Activated T-cell treated with anti-CD3 and anti-CD28 coated beads, Interleukin-2, amount 50 U/mL, for 72 hours (primary cell): Measurements from ENCODE around the gene FBXL7. TPM values are rescaled to one million over a fixed set of nuclear protein-coding genes. Genes with fewer than 3 reads are reported as not detected.

ENCODE experiments used
- ATAC-seq, 2 donors: fragments of 150-1000 bp; cut with Tn5 transposase; replicated peaks in 1 of 2; 2 replicates each; pipeline ENCODE4 v1.10.0; 2021; ENCODE audit warnings: moderate library complexity in 2 of 2, mild to moderate bottlenecking in 1 of 2
- DNase-seq, 2 donors: peaks; one replicate each; pipeline ENCODE4 v3.0.0; 2021 to 2022; ENCODE audit warnings: mixed read lengths in 1 of 2
- H3K27ac Mint-ChIP-seq: one replicate; pipeline ENCODE4 v1.8.0; 2022; ENCODE audit warnings: mild to moderate bottlenecking, moderate library complexity, mixed read lengths
- H3K27me3 Mint-ChIP-seq: one replicate; pipeline ENCODE4 v1.8.0; 2022; ENCODE audit warnings: low read depth, mixed read lengths
- H3K36me3 Mint-ChIP-seq, 2 donors: one replicate each; pipeline ENCODE4 v1.8.0; 2022; ENCODE audit warnings: mixed read lengths in 2 of 2, mild to moderate bottlenecking in 1 of 2; ENCODE audit not compliant: insufficient read depth in 2 of 2
- H3K4me1 Mint-ChIP-seq: one replicate; pipeline ENCODE4 v1.8.0; 2022; ENCODE audit warnings: low read depth, mixed read lengths
- H3K4me3 Mint-ChIP-seq, 2 donors: one replicate each; pipeline ENCODE4 v1.8.0; 2022; ENCODE audit warnings: mild to moderate bottlenecking in 2 of 2, mixed read lengths in 2 of 2, moderate library complexity in 2 of 2
- H3K9me3 Mint-ChIP-seq, 2 donors: one replicate each; pipeline ENCODE4 v1.8.0; 2022; ENCODE audit warnings: mixed read lengths in 2 of 2
- total RNA-seq, 2 donors: library from RNA; stranded (reverse); gene quantifications; one replicate each; pipeline ENCODE4 v1.2.3, GENCODE V29; 2022

The FBXL7 gene
- total RNA-seq, 2 donors from 2014 or later: not detected

- no peak for DNase-seq
- Mint-ChIP-seq H3K27me3 (no peaks in the 10 kb centered on the region), H3K9me3 (peaks cover 6 to 10% of the 10 kb centered on the region in 2 donors), H3K36me3 (no peaks in the 10 kb centered on the region), H3K4me3 (no peak overlapping the region), H3K4me1 (no peaks in the 10 kb centered on the region), H3K27ac (no peak overlapping the region)
- no peak for ATAC-seq
Observed at GRCh38 chr5:15647251-15647650, 147.3 kb downstream of the FBXL7 start.

- ATAC-seq (no peak), DNase-seq (no peak)
- H3K27me3 Mint-ChIP-seq: no peaks in the 10 kb centered on the region
- H3K4me3 Mint-ChIP-seq: no peak overlapping the region
- H3K4me1 Mint-ChIP-seq: no peaks in the 10 kb centered on the region
- peaks cover 4 to 6% of the 10 kb centered on the region in 2 donors for H3K9me3 Mint-ChIP-seq
- no peak overlapping the region for H3K27ac Mint-ChIP-seq
- no peaks in the 10 kb centered on the region for H3K36me3 Mint-ChIP-seq
Observed at GRCh38 chr5:15650266-15650665, 150.3 kb downstream of the FBXL7 start.

- no peaks in the 10 kb centered on the region for H3K27me3 Mint-ChIP-seq
- peaks cover 4 to 7% of the 10 kb centered on the region in 2 donors for H3K9me3 Mint-ChIP-seq
- no peaks in the 10 kb centered on the region for H3K36me3 Mint-ChIP-seq
- ATAC-seq (no peak), DNase-seq (no peak)
- no peak overlapping the region for H3K4me3 Mint-ChIP-seq
- no peak overlapping the region for H3K27ac Mint-ChIP-seq
- no peaks in the 10 kb centered on the region for H3K4me1 Mint-ChIP-seq
Observed at GRCh38 chr5:15654779-15655178, 154.8 kb downstream of the FBXL7 start.

- no peaks in the 10 kb centered on the region for H3K36me3 Mint-ChIP-seq
- ATAC-seq (no peak), DNase-seq (no peak)
- no peaks in the 10 kb centered on the region for H3K27me3 Mint-ChIP-seq
- H3K4me1 Mint-ChIP-seq: no peaks in the 10 kb centered on the region
- H3K9me3 Mint-ChIP-seq: peaks cover 3 to 6% of the 10 kb centered on the region in 2 donors
- H3K4me3 Mint-ChIP-seq: no peak overlapping the region
- no peak overlapping the region for H3K27ac Mint-ChIP-seq
Observed at GRCh38 chr5:15655683-15656082, 155.7 kb downstream of the FBXL7 start.

GRCh38 chr5:15664961-15665360 lies 165.0 kb downstream of the FBXL7 start:
- H3K4me1 Mint-ChIP-seq: no peaks in the 10 kb centered on the region
- ATAC-seq: no peak
- no peaks in the 10 kb centered on the region for H3K36me3 Mint-ChIP-seq
- H3K27me3 Mint-ChIP-seq: no peaks in the 10 kb centered on the region
- DNase-seq: no peak
- no peak overlapping the region for H3K4me3 Mint-ChIP-seq
- H3K9me3 Mint-ChIP-seq: peaks cover 9% of the 10 kb centered on the region in 2 donors
- H3K27ac Mint-ChIP-seq: no peak overlapping the region

GRCh38 chr5:15669826-15670225 lies 169.8 kb downstream of the FBXL7 start:
- no peak overlapping the region for H3K27ac Mint-ChIP-seq

GRCh38 chr5:15674716-15675115 lies 174.7 kb downstream of the FBXL7 start:
- Mint-ChIP-seq H3K27ac (no peak overlapping the region), H3K27me3 (no peaks in the 10 kb centered on the region), H3K36me3 (peaks cover 0 to 2% of the 10 kb centered on the region in 2 donors), H3K4me3 (no peak overlapping the region), H3K4me1 (no peaks in the 10 kb centered on the region), H3K9me3 (peaks cover 4 to 5% of the 10 kb centered on the region in 2 donors)
- ATAC-seq (no peak), DNase-seq (no peak)

More at GRCh38 chr5:15669826-15670225, 169.8 kb downstream of the FBXL7 start:
- peaks cover 0 to 2% of the 10 kb centered on the region in 2 donors for H3K36me3 Mint-ChIP-seq
- ATAC-seq (no peak), DNase-seq (no peak)
- H3K27me3 Mint-ChIP-seq: no peaks in the 10 kb centered on the region
- peaks cover 1 to 7% of the 10 kb centered on the region in 2 donors for H3K9me3 Mint-ChIP-seq
- H3K4me1 Mint-ChIP-seq: no peaks in the 10 kb centered on the region
- H3K4me3 Mint-ChIP-seq: no peak overlapping the region

- Mint-ChIP-seq H3K4me3 (no peak overlapping the region), H3K9me3 (peaks cover 0 to 5% of the 10 kb centered on the region in 2 donors), H3K27ac (no peak overlapping the region), H3K4me1 (no peaks in the 10 kb centered on the region), H3K27me3 (no peaks in the 10 kb centered on the region), H3K36me3 (no peaks in the 10 kb centered on the region)
- no peak for ATAC-seq
- DNase-seq: no peak
Observed at GRCh38 chr5:15676591-15676990, 176.6 kb downstream of the FBXL7 start.

- ATAC-seq: no peak
Observed at GRCh38 chr5:15679161-15679560, 179.2 kb downstream of the FBXL7 start.

GRCh38 chr5:15680455-15680854 lies 180.5 kb downstream of the FBXL7 start:
- Mint-ChIP-seq H3K4me1 (no peaks in the 10 kb centered on the region), H3K4me3 (no peak overlapping the region), H3K27me3 (no peaks in the 10 kb centered on the region), H3K27ac (no peak overlapping the region), H3K36me3 (no peaks in the 10 kb centered on the region), H3K9me3 (peaks cover 0 to 8% of the 10 kb centered on the region in 2 donors)
- ATAC-seq (no peak), DNase-seq (no peak)

More at GRCh38 chr5:15679161-15679560, 179.2 kb downstream of the FBXL7 start:
- no peak for DNase-seq
- H3K9me3 Mint-ChIP-seq: peaks cover 0 to 5% of the 10 kb centered on the region in 2 donors
- no peak overlapping the region for H3K27ac Mint-ChIP-seq
- no peaks in the 10 kb centered on the region for H3K4me1 Mint-ChIP-seq
- no peaks in the 10 kb centered on the region for H3K36me3 Mint-ChIP-seq
- no peaks in the 10 kb centered on the region for H3K27me3 Mint-ChIP-seq
- no peak overlapping the region for H3K4me3 Mint-ChIP-seq

GRCh38 chr5:15682122-15682521 lies 182.1 kb downstream of the FBXL7 start:
- H3K36me3 Mint-ChIP-seq: no peaks in the 10 kb centered on the region
- no peak overlapping the region for H3K27ac Mint-ChIP-seq
- H3K4me1 Mint-ChIP-seq: no peaks in the 10 kb centered on the region
- H3K9me3 Mint-ChIP-seq: peaks cover 0 to 9% of the 10 kb centered on the region in 2 donors
- DNase-seq (no peak), ATAC-seq (no peak)
- H3K4me3 Mint-ChIP-seq: no peak overlapping the region
- no peaks in the 10 kb centered on the region for H3K27me3 Mint-ChIP-seq

GRCh38 chr5:15682566-15682965 lies 182.6 kb downstream of the FBXL7 start:
- H3K27me3 Mint-ChIP-seq: no peaks in the 10 kb centered on the region
- peaks cover 0 to 8% of the 10 kb centered on the region in 2 donors for H3K9me3 Mint-ChIP-seq
- no peaks in the 10 kb centered on the region for H3K4me1 Mint-ChIP-seq
- H3K36me3 Mint-ChIP-seq: no peaks in the 10 kb centered on the region
- no peak for ATAC-seq
- DNase-seq: no peak
- H3K27ac Mint-ChIP-seq: no peak overlapping the region
- H3K4me3 Mint-ChIP-seq: no peak overlapping the region

GRCh38 chr5:15683332-15683731 lies 183.4 kb downstream of the FBXL7 start:
- Mint-ChIP-seq H3K4me3 (no peak overlapping the region), H3K27ac (no peak overlapping the region), H3K9me3 (peaks cover 0 to 8% of the 10 kb centered on the region in 2 donors)

GRCh38 chr5:15687401-15687800 lies 187.4 kb downstream of the FBXL7 start:
- ATAC-seq: no peak

More at GRCh38 chr5:15683332-15683731, 183.4 kb downstream of the FBXL7 start:
- no peaks in the 10 kb centered on the region for H3K4me1 Mint-ChIP-seq
- no peaks in the 10 kb centered on the region for H3K27me3 Mint-ChIP-seq
- DNase-seq (no peak), ATAC-seq (no peak)
- H3K36me3 Mint-ChIP-seq: no peaks in the 10 kb centered on the region

More at GRCh38 chr5:15687401-15687800, 187.4 kb downstream of the FBXL7 start:
- Mint-ChIP-seq H3K27ac (no peak overlapping the region), H3K4me1 (no peaks in the 10 kb centered on the region), H3K36me3 (no peaks in the 10 kb centered on the region), H3K9me3 (peaks cover 2 to 5% of the 10 kb centered on the region in 2 donors), H3K4me3 (no peak overlapping the region), H3K27me3 (no peaks in the 10 kb centered on the region)
- DNase-seq: no peak
